A673 (cell line): ENCODE data around the gene DMD. TPM values are rescaled to one million over a fixed set of nuclear protein-coding genes. Genes with fewer than 3 reads are reported as not detected.
A peak's percentile ranks its signal among the peaks of the same experiment; 100 is the strongest.

ENCODE experiments used
- BruUV-seq: library from RNA; stranded (reverse); fragments of 400-500 nt; replicated peaks from 2 replicates; lab custom pipeline; 2021; lab: Mats Ljungman, UMichigan
- CTCF ChIA-PET: fragments of 300-600 bp; sonication (Branson Sonifier 250); formaldehyde crosslinking; loops from one replicate; lab custom pipeline; 2022; ENCODE audit warnings: antibody characterized with exemption; lab: Charles Lee
- POLR2A ChIA-PET: fragments of 300-600 bp; sonication (Branson Sonifier 250); formaldehyde crosslinking; loops from one replicate; lab custom pipeline; 2022; ENCODE audit warnings: antibody characterized with exemption; ENCODE audit not compliant: low non-redundant PET; lab: Charles Lee
- DNase-seq: peaks from one replicate; pipeline ENCODE4 v3.0.0-alpha.2; 2015; ENCODE audit warnings: low spot score
- H3K27ac ChIP-seq: fragments of 200-600 bp; sonication (generic); 2 replicates; pipeline ENCODE4 v1.5.1; 2016; ENCODE audit warnings: mixed run types, low read depth, mild to moderate bottlenecking, mixed read lengths, antibody characterized with exemption, low read length; ENCODE audit not compliant: poor library complexity, severe bottlenecking
- H3K27me3 ChIP-seq: fragments of 200-600 bp; sonication (generic); replicated peaks from 2 replicates; pipeline ENCODE4 v1.6.1; 2017; ENCODE audit warnings: mixed run types, low read depth, mild to moderate bottlenecking, mixed read lengths, antibody characterized with exemption, low read length; ENCODE audit not compliant: insufficient read depth, poor library complexity
- H3K36me3 ChIP-seq: fragments of 200-600 bp; sonication (generic); 2 replicates; pipeline ENCODE4 v1.6.1; 2016; ENCODE audit warnings: mixed run types, mild to moderate bottlenecking, mixed read lengths, antibody characterized with exemption, low read length; ENCODE audit not compliant: insufficient read depth, poor library complexity, severe bottlenecking
- H3K4me1 ChIP-seq: fragments of 200-600 bp; sonication (generic); 2 replicates; pipeline ENCODE4 v1.6.1; 2017; ENCODE audit warnings: mixed run types, mild to moderate bottlenecking, mixed read lengths, antibody characterized with exemption, low read length; ENCODE audit not compliant: insufficient read depth, poor library complexity, severe bottlenecking
- H3K4me3 ChIP-seq: fragments of 200-600 bp; sonication (generic); 2 replicates; pipeline ENCODE4 v1.5.1; 2016; ENCODE audit warnings: low read depth, mixed run types, mild to moderate bottlenecking, mixed read lengths, low read length; ENCODE audit not compliant: poor library complexity, severe bottlenecking
- H3K9me3 ChIP-seq: fragments of 200-600 bp; sonication (generic); 2 replicates; pipeline ENCODE4 v1.6.1; 2016; ENCODE audit warnings: mixed run types, low read depth, mild to moderate bottlenecking, mixed read lengths, antibody characterized with exemption, low read length; ENCODE audit not compliant: poor library complexity, severe bottlenecking
- CTCF ChIP-seq: fragments of 300-800, 200-600 bp; sonication (generic); conservative IDR thresholded peaks from 2 replicates; pipeline ENCODE4 v1.5.1; 2017; ENCODE audit warnings: low read depth, mild to moderate bottlenecking, antibody characterized with exemption, low read length, moderate library complexity, mixed read lengths
- EZH2 ChIP-seq: fragments of 200-600 bp; sonication (generic); IDR thresholded peaks from 2 replicates; pipeline ENCODE4 v1.6.1; 2017; ENCODE audit warnings: borderline replicate concordance, low read depth, mild to moderate bottlenecking, mixed read lengths, antibody characterized with exemption, low read length; ENCODE audit not compliant: poor library complexity, severe bottlenecking
- intact Hi-C: fragments of 100-400 bp; cut with micrococcal nuclease; formaldehyde crosslinking; loops from one replicate; pipeline ENCODE4 v1.10.0; 2022; ENCODE audit not compliant: unreplicated experiment
- total RNA-seq: library from RNA; stranded (reverse); gene quantifications from 2 replicates; pipeline ENCODE4 v1.2.3, GENCODE V29; 2021

DMD gene
- total RNA-seq, 1 experiment from 2014 or later, result 5.4 TPM

GRCh38 chrX:32116047-32116446 lies 1095.3 kb downstream of the DMD start:
- no peaks in the 10 kb centered on the region for H3K36me3 ChIP-seq
- DNase-seq, result peak; percentile 12
- no peaks in the 10 kb centered on the region for H3K4me1 ChIP-seq
- no TSS peak for BruUV-seq
- peak; percentile 46 for TF ChIP-seq CTCF
- no peak for TF ChIP-seq EZH2
- no peak overlapping the region for H3K4me3 ChIP-seq
- ChIA-PET POLR2A (no interaction called here), CTCF (interaction anchor here (0.6 kb wide), 1 partner anchor 111 kb away, joined by 3 read pairs; no protein-coding TSS in a partner anchor)
- no peaks in the 10 kb centered on the region for H3K27me3 ChIP-seq
- no peak overlapping the region for H3K27ac ChIP-seq
- H3K9me3 ChIP-seq, result no peaks in the 10 kb centered on the region
- intact Hi-C loops, result loop anchor here (10.0 kb wide), 2 partner anchors 461 to 1081 kb away; no protein-coding TSS in a partner anchor

GRCh38 chrX:32087663-32088062 lies 1123.7 kb downstream of the DMD start:
- Histone ChIP-seq H3K27ac (no peak overlapping the region), H3K36me3 (no peaks in the 10 kb centered on the region), H3K27me3 (no peaks in the 10 kb centered on the region), H3K4me1 (no peaks in the 10 kb centered on the region), H3K4me3 (no peak overlapping the region), H3K9me3 (no peaks in the 10 kb centered on the region)
- TF ChIP-seq CTCF (no peak), EZH2 (no peak)
- CTCF ChIA-PET, result no interaction called here
- intact Hi-C loops, result no loop called here
- BruUV-seq, result no TSS peak
- DNase-seq, result no peak
- POLR2A ChIA-PET, result no interaction called here

GRCh38 chrX:32084757-32085156 lies 1126.6 kb downstream of the DMD start:
- intact Hi-C loops, result no loop called here
- no TSS peak for BruUV-seq
- CTCF ChIA-PET, result no interaction called here
- H3K27ac ChIP-seq, result no peak overlapping the region
- no peak for DNase-seq
- no peaks in the 10 kb centered on the region for H3K36me3 ChIP-seq
- H3K27me3 ChIP-seq, result no peaks in the 10 kb centered on the region
- no peaks in the 10 kb centered on the region for H3K9me3 ChIP-seq
- TF ChIP-seq CTCF, result no peak
- no peak for TF ChIP-seq EZH2
- POLR2A ChIA-PET, result no interaction called here
- no peaks in the 10 kb centered on the region for H3K4me1 ChIP-seq
- H3K4me3 ChIP-seq, result no peak overlapping the region
